ENCODE results near the gene USP33.
A peak's percentile ranks its signal among the peaks of the same experiment; 100 is the strongest.
"Not testable (repeated sequence)": the region's sequence is repeated elsewhere in the genome, so short reads cannot be mapped to it uniquely, and the experiment has no call there.

The USP33 gene

GRCh38 chr1:77739235-77739634 lies 20.4 kb downstream of the USP33 start:
- DNase-seq (ENCODE audit: low read depth) = no peak

GRCh38 chr1:77732090-77732489 lies 27.6 kb downstream of the USP33 start:
- no peak for DNase-seq (ENCODE audit: low read depth)

GRCh38 chr1:77725706-77726105 lies 33.9 kb downstream of the USP33 start:
- no peak for DNase-seq (ENCODE audit: low read depth)

- no peak for DNase-seq (ENCODE audit: low read depth)
These were observed 41.5 kb downstream of the USP33 start for GRCh38 chr1:77718181-77718580.

- DNase-seq (ENCODE audit: low read depth) = no peak
These were observed 43.6 kb downstream of the USP33 start for GRCh38 chr1:77716065-77716464.

GRCh38 chr1:77709727-77710126 lies 49.9 kb downstream of the USP33 start:
- DNase-seq (ENCODE audit: low read depth) = no peak

- DNase-seq (ENCODE audit: low read depth) = no peak
These were observed 53.3 kb downstream of the USP33 start for GRCh38 chr1:77706321-77706720.

GRCh38 chr1:77704736-77705135 lies 54.9 kb downstream of the USP33 start:
- no peak for DNase-seq (ENCODE audit: low read depth)

- DNase-seq (ENCODE audit: low read depth) = not testable (repeated sequence)
These were observed 60.0 kb downstream of the USP33 start for GRCh38 chr1:77699673-77700072.

- peak; percentile 17 for DNase-seq (ENCODE audit: low read depth)
These were observed 62.2 kb downstream of the USP33 start for GRCh38 chr1:77697441-77697840.

GRCh38 chr1:77688939-77689338 lies 70.7 kb downstream of the USP33 start:
- no peak for DNase-seq (ENCODE audit: low read depth)

GRCh38 chr1:77687519-77687906 lies 72.1 kb downstream of the USP33 start:
- DNase-seq (ENCODE audit: low read depth) = peak; percentile 29

- DNase-seq (ENCODE audit: low read depth) = no peak
These were observed 72.7 kb downstream of the USP33 start for GRCh38 chr1:77686796-77687518.

GRCh38 chr1:77683160-77684148 lies 76.2 kb downstream of the USP33 start:
- peak; percentile 82 for DNase-seq (ENCODE audit: low read depth)

GRCh38 chr1:77682460-77683159 lies 77.0 kb downstream of the USP33 start, which contains the start of gene ZZZ3:
TSS of gene ZZZ3 (minus strand) at chr1:77682658. CDS start at chr1:77633354, 49,304 bp downstream.
- DNase-seq (ENCODE audit: low read depth) = peak; percentile 90

- DNase-seq (ENCODE audit: low read depth) = no peak
These were observed 79.5 kb downstream of the USP33 start for GRCh38 chr1:77680173-77680572.

- DNase-seq (ENCODE audit: low read depth) = no peak
These were observed 80.7 kb downstream of the USP33 start for GRCh38 chr1:77678660-77679610.

- not testable (repeated sequence) for DNase-seq (ENCODE audit: low read depth)
These were observed 84.8 kb downstream of the USP33 start for GRCh38 chr1:77674807-77675206.

GRCh38 chr1:77673716-77674355 lies 85.8 kb downstream of the USP33 start:
- no peak for DNase-seq (ENCODE audit: low read depth)

GRCh38 chr1:77673030-77673429 lies 86.6 kb downstream of the USP33 start:
- DNase-seq (ENCODE audit: low read depth) = no peak

GRCh38 chr1:77672374-77672773 lies 87.3 kb downstream of the USP33 start:
- no peak for DNase-seq (ENCODE audit: low read depth)
